Activated CD8-positive, alpha-beta memory T cell treated with anti-CD3 and anti-CD28 coated beads for 24 hours (primary cell): Measurements from ENCODE around the gene GREB1.

Experiments
- DNase-seq: peaks from one replicate; pipeline ENCODE4 v3.0.0-alpha.2; 2020

Gene GREB1

DNA sequence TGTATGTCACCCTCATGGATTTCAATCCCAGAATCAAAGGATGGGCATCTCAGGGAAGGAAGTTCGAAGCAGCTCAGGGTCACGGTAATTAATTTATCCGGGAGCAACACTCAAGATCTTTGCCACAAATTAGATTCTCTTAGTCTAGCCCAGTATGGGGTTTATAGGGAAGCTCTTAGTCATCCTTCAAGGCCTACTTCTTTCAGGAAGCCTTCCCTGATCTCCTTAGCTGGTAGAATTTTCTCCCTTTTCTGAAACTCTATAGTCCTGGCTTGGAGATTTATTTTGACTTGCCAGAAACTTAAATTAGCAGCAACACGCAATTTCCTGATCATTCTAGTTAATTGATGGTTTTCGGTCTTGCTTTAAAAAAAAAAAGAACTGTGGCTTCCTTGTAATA, 20.5 kb upstream of the GREB1 start:
- DNase-seq: no peak

DNA sequence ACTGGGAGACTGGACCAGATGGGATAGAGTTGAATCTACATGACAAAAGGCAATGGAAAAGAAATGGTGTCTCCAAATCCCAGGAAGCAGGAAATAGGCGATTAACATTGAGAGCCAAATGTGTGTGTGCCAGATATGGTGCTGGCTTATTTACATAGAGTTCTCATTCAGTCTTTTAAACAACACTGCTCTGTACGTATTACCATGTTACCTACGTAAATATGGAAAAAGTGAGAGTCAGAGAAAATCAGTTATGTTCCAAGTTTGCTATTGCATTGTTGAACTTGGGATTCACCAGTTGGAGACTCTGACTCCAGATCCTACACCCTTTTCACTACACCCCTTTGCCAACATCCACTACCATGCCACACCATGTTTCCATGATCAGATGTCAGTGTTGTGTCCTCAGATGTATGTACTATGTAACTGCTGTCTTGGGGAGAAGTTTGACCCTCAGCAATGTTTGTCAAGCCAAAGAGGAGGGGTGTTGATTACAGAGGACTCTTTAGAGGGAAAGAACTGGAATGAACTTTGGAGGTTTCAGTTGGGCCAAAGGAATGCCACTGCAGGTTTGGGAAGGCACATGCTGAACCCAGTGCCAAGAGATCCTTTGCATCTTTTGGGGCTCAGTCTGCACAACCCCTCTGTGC, 19.6 kb upstream of the GREB1 start:
- DNase-seq: no peak

DNA sequence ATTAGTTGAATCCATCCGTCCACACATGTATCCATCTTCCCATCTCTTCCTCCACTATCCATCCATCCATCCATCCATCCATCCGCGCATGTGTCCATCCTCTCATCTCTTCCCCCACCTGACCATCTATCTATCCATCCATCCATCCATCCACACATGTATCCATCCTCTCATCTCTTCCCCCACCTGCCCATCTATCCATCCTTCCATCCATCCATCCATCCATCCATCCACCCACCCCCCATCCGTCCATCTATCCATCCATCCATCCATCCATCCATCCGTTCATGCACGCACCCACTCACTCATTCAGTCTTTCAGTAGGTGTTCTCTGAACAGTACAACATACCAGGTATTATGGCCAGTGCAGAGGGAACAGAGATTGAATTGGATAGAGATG, 18.9 kb upstream of the GREB1 start:
- no peak for DNase-seq

DNA sequence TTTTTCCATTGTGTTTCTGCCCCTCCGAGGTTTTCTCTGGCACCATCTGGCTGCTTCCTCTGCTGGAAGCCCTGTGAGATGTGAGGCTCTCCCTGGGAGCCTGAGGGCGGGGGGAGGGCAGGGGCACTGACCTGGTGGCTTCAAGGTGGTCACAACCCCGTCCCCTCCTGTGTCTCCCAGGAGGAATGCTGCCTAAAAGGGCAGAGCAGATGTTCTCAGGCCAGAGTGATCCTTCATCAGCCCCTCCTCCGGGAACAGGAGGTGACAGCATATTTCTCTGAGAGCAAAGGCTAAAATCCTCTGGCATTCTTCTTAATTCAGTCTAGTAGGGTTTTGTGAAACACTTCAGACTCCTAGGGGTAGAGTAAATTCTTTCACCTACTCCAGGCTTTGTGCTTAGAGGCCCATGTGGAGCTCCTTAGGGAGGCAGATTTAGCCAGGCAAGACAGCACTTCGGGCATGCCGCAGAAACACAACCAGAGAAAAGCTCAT, 18.3 kb upstream of the GREB1 start:
- DNase-seq: no peak

DNA sequence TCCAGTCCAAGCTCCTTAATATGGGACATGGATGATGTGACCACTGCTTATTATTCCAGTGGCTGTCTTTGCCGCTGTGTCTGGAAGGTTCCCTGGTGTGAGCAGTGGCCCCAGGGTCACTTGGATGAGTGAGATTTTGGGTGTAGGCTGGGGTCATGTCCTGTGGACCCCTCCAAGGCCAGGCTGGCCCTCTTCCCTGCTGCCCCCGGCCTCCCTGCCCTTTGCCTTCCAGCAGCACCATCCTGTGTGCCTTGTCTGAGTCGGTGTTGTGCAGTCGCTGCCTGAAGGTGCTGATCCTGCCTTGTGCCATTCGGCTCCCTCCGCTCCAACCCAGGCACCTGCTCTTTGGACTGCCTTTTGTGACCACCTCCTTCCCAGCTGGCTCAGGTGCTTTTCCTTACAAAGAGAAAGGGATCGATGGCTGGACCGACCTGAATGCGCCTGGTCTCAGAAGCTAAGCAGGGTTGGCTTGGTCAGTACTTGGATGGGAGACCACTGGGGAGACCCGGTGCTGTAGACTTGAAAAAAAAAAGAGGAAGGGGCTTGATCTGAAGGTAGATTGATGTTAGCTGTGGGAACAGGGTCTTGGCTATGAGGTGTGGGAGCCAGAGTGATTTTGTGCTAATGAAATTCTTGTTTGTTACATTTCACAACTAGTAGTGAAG, 16.7 kb upstream of the GREB1 start:
- DNase-seq: no peak

DNA sequence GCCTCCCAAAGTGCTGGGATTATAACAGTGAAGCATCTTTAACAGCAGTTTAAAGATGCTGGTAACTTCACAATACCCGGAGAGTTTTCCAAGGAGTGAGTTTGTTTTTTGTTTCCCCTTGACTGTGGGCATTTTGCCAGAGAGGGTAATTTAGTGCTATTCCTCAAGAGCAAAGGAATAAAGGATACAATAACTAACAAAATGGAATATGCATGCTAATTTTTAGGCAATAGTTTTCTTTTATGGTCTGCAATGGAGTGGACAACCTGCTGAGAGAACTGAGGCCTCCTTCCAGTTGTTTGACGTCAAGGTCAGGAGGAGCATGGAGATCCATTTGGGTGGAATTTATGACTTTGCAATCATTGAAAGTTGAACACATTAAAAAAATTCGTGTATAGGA, 15.9 kb upstream of the GREB1 start:
- no peak for DNase-seq

DNA sequence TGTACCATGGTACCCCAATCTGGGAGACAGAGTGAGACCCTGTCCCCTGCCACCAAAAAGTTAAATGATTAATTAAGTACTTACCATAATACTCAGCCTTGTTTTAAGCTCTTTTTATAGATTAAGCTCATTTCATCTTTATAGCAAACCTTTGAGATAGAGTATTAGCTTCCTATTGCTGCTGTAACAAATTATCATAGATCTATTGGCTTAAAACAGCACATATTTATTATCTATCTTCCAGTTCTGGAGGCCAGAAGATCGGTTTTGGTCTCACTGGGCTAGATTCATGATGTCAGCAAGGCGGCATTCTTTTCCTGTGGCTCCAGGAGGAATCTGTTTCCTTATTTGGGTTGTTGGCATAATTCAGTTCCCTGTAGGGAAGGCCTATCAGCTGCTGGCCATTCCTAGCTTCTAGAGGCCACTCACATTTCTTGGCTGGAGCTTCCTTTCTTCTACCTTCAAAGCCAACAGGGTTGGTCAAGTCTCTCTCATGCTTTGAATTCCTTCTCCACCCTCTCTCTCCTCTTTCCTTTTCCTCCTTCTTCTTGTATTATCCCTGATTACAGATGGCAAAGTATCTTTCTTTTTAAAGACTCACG, 13.7 kb upstream of the GREB1 start:
- DNase-seq: no peak

DNA sequence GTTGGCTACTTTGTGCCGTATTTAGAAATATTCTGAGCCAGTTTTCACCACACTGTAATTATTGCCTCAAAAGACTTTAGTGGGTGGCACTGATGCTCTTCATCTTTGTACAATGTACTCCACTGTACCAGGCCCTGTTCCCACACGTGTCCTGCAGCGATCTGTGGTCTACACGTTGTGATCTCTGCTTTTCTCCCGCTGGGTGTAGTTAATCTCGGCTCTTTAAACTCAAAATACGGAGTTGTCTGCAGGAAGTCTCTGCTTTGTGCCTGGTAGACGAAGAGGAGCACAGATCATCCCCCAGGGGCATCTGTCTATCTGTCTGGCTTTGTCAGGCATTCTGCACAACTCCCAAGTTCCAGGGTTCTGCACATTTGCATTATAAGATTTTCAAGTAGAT, 12.1 kb upstream of the GREB1 start:
- no peak for DNase-seq

DNA sequence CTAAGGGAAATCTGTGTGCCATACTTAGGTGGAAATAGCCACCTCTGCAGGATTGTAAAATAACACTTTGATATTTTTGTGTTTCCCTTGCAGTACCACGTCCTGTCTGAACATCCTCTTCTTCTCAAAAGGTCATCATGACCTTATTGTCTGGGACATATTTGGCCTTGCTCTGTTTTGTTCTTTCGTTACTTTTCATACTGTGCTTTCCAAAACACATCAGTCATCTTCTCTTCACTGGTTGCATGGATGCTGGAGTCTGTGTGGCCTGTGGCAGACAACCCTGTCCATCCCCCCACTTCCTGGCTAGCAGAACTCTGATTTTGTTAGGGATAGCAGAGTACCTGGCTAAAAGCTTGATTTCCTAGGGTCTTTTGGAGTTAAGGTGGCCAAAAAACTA, 9.4 kb upstream of the GREB1 start:
- no peak for DNase-seq

DNA sequence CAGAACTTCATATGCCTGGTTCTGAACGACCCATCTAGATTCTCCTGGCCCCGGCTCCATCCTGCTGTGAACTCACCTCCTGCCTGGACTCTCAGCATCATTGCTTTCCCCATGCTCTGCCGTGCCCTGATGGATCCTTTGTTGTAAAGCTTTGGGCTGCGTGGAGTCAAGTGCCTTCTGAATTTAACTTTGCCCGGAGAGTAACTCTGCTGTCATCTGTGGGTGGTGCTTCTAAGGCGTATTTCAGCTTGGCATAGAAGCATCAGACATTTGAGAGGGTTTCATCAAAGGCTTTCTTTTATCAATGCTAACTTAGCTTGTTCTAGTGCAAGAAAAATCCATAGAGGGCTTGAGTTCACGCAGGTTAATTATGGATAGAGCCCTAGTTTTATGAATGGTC, 8.1 kb upstream of the GREB1 start:
- DNase-seq: no peak

DNA sequence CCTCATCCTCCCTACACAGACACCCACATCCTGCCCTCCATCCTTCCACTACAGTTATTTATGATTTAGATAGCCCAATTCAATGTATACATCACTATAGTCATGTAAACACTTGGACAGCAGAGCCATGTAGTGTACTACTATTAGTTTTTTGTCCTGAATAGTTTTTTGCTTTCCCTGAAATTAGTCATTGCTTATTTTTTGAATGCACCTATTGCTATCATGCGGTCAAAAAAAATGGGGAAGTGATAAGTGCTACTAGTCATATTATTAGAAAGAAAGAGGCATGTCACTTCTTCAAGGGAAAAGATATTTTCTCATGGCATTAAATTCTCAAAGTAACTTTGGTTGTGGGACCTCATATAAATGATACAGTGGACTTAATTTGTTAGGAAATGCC, 6.8 kb upstream of the GREB1 start:
- no peak for DNase-seq

DNA sequence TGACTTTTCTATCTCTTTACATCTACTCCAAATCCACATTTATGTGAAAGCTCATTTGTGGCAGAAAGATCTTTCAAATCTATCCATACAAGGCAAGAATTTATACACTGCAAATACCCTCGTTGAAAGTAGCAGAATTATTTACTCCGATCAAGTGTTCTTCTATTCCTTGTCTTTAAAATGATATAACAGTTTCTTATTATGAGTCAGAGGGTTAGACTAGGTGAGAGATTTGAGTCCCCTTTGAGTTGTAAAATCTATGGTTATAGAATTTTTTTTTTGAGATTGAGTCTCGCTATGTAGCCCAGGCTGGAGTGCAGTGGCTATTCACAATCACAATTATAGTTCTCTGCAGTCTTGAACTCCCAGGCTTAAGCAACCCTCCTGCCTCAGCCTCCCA, 5.6 kb upstream of the GREB1 start:
- no peak for DNase-seq

DNA sequence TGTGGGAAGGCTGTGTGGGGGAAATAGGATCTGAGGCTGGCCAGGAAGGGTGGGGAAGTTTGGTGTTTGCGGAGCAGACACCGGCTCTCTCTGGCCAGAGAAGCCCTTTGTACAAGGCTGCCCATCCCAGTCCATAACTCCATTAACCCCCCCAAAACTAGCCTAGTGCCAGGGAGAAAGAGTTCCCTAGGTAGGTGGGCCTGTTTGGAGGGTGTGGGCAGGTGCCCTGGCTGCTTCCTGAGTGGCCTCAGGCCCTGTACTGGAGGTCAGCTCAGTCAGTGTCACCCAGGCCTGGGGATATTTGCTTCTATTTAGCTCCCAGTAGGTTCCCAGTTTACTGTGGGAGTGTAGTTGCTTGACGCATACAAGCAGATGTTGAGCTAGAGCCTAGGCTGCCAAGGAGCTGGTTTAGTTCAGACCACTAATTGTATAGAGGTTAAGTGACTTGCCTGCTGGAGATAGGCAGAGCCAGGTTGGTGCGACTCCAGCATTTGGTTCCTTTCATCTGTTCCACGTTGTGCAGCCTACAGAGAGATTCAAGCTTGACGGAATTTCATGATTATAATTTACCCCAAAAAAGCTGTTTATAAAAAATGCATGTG, 2.9 kb upstream of the GREB1 start:
- no peak for DNase-seq

DNA sequence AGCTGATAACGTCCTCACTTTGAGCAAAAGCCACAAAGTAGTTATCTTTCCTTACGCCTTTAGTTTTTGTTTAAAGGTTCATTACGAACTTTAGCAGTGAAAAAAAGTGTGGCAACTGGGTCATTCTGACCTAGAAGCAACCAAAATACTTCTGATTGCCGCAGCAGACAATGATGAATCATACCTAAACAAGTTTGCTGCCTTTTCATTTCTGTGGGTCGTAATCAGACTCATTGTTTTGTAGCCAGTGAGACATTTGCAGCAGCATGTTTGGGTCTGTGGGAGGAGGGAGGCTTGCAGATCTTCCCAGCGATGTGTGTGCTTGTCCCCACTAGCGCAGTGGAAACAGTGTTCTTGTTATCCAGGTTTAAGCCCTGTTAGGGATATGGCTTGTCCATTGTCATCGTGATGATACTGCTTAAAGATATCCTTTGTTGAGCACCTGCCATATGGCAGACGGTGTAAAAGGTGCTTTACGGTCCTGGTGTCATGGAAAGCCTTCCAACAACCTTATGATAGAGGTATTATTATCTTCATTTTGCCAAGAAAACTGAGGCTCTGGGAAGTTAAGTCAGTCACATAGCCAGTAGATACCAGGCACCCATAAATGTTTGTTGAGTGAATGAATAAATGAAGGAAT, 1.3 kb upstream of the GREB1 start:
- DNase-seq: no peak

DNA sequence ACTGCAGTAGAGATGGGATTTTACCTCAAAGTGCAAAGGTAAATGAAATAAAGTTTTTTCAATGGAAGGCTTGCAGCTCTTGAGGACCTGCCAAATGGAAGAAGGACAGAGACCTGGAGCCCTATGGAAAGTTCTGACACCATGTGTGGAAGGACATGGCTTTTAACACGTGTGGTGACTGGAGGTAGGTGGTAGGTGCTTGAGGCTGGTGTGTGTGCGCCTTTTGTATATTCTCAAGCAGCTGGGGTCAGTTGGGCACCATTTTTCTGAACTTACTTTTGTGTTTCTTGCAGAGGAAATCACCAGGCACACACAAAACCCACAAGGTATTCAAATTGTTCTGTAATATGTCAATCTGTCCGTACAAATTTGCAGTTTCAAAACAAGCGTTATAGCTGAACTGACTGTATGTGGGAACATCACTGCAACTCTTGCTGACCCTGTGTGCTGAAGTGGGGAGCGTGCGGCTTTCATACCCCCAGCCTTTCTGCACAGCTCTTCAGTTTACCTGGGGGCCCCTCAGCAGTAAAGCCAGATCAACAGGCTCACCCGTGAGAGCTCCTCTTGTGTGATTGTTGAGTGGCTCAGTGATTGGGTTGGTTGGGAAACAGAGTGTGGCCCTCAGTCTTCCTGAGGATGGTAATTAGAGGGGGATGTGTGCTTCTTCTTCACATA, 363 bp downstream of the GREB1 start:
- DNase-seq: no peak

DNA sequence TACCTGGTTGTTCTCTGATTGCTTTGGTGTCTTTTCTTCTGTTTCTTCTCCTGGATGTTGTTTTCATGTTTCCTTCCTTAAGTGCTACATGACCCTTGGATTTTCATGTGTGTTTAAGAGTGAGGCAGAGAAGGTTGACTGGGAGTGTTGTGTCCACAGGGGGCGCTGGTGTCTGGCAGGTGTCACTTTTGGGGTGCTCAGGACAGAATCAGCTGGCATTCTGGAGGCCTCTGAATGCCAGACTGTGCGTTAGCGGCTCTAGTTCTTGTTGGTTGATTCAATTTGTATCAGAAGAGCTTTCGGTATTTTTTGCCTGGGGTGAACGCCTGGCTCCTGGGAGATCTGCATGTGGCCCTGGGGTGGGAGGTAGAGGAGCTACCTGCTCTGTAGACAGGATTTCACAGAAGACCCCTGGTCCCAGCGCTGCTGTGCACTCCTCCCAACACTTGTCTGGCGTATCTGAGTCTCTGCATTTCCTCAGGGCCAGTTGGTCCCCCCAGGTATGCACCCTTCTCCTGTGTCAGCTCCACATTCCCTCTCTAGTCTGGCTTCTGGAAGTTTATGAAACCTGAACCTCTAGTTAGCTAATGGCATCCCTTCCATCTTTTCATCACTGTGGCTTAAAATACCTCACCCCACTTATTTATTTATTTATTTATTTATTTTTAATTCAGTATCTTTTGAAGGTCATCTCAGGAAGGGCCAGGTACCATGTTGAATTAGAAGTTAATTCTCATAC, 1.1 kb downstream of the GREB1 start:
- no peak for DNase-seq

DNA sequence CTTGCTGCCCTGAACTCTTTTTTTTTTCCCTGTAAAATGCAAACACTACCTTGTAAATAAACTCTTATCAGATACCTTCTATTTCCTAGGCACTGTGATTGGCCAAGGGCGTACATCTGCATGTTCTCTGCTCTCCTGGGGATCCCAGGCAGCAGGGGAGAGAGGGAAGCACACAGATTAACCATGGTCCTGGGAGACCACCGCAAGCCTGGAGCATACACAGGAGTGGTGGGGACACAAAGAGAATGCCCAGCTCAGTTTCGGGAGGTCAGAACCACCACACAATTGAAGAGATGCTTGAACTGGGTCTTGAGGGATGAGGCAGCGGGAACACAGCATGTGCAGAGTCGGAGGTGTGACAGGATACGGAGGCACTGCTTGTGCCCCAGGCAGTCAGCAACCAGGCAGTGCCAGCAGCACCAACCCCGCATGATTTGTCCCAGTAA, 2.1 kb downstream of the GREB1 start:
- DNase-seq: no peak

DNA sequence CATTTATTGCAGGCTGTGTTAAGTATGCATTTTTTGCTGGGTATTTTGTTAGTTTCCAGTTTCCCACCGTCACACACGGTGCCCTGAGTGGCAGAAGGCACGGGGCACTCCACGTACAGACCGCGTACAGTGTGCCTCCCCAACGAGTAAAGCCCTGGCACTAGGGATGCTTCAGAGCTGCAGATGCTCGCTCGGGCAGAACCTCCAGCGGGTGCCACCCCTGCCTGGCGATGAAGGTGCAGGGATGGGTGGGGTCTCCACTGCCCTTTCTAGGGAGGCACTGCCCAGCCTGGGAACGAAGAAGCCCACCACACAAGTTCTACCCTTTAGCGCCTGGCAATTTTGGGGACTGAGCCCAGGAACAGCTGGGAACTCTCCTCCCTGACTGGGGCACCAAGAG, 4.1 kb downstream of the GREB1 start:
- no peak for DNase-seq

DNA sequence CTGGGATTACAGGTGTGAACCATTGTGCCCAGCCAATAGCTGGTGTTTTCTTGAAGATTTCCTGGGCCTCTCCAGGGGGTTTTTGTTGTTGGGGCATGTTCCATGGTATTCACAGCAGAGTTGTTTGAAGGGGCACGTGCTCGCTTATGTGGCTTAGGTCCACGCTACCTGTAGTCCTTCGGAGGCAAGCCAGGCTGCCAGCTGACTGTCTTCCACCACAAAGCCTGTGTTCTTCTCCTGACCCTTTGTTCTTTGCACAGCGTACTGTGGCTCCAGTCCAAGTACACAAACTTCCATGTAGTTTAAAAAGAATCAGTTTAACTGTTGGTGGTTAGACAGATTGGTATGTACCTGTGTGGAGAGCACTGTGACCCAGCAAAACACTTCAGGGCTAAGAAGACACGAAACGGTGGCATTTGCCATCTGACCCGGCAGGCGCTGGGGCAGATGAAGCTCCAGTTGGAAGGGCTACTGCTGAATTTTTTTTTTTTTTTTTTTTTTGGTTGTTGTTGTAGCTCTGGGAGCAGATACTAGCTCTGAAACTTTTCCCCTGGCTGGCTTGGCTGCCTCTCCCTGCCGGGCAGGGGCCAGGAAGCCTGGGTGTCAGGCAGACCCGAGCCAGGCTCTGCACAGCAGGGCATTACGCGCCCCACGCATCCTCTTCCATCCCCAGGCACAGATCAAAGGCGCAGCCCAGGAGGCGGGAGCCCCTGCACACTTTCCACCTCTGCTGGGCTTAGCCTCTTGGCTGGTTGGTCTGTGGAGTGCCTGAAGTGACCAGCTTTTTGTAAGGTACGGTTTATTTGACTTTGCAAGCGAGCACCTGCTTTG, 5.7 kb downstream of the GREB1 start:
- DNase-seq: no peak

DNA sequence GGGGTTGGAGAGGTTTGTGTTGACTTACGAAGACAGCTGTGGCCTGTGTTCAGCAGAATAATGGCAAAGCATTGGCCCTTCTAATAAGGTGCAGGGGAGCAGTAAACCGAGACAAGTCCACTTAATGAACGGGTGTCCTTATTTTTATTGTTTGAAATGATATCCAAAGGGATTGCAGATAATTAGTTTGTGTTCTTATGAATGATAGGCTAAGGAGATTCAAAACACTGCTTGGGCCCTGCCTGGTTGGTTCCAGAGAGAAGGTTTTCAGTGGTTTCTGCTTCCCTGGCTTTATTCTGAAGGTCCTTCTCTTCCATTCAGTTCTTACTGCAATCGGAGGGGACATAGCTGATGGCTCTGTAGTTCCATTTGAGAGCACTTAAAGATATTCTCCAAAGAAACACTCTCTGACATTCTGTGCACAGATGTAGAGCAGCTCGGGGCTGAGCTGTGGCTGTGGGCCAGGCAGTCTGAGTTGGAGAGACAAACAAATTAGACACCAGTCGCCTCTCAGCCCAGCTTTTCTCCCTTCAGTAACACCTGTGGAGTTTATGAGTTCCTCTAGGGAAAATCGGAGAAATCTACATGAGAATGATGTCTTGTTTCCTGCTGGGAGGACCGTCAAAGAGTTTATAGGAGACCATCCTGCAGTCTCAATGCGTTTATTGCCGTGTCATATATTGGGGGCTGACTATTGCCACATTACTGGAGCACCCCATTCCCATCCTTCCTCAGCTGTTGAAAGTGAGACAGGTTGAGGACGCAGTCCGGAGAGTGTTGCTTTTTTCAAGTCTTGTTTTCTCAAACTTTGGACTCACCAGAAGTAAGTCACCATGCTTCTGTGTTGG, 6.5 kb downstream of the GREB1 start:
- no peak for DNase-seq
